ENCODE data around the gene PIGR.

PIGR gene

GRCh38 chr1:206895325-206895724 is 50.9 kb downstream of the PIGR start:
- no peak for ATAC-seq
- TF ChIP-seq ZFP3 (CRISPR knock-in tag; IDR thresholded peaks at IDR 0.05) (no peak), ZNF70 (CRISPR knock-in tag; IDR thresholded peaks at IDR 0.05) (no peak), ESRRG (CRISPR knock-in tag; IDR thresholded peaks at IDR 0.05) (no peak), ARNTL (CRISPR knock-in tag; IDR thresholded peaks at IDR 0.05; ENCODE audit: borderline replicate concordance, low read depth) (no peak), CREB5 (CRISPR knock-in tag; IDR thresholded peaks at IDR 0.05; ENCODE audit: low read depth) (no peak), BACH2 (CRISPR knock-in tag; IDR thresholded peaks at IDR 0.05; ENCODE audit: borderline replicate concordance) (no peak), CSRNP3 (CRISPR knock-in tag; IDR thresholded peaks at IDR 0.05) (no peak), ZNF565 (CRISPR knock-in tag; conservative IDR thresholded peaks at IDR 0.05; ENCODE audit: low read depth) (no peak), ZNF8 (CRISPR knock-in tag; IDR thresholded peaks at IDR 0.05) (no peak)
- TF ChIP-seq, protein P1, sequence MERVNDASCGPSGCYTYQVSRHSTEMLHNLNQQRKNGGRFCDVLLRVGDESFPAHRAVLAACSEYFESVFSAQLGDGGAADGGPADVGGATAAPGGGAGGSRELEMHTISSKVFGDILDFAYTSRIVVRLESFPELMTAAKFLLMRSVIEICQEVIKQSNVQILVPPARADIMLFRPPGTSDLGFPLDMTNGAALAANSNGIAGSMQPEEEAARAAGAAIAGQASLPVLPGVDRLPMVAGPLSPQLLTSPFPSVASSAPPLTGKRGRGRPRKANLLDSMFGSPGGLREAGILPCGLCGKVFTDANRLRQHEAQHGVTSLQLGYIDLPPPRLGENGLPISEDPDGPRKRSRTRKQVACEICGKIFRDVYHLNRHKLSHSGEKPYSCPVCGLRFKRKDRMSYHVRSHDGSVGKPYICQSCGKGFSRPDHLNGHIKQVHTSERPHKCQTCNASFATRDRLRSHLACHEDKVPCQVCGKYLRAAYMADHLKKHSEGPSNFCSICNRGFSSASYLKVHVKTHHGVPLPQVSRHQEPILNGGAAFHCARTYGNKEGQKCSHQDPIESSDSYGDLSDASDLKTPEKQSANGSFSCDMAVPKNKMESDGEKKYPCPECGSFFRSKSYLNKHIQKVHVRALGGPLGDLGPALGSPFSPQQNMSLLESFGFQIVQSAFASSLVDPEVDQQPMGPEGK (CRISPR knock-in tag; IDR thresholded peaks at IDR 0.05; ENCODE audit: borderline replicate concordance) = no peak

DNA sequence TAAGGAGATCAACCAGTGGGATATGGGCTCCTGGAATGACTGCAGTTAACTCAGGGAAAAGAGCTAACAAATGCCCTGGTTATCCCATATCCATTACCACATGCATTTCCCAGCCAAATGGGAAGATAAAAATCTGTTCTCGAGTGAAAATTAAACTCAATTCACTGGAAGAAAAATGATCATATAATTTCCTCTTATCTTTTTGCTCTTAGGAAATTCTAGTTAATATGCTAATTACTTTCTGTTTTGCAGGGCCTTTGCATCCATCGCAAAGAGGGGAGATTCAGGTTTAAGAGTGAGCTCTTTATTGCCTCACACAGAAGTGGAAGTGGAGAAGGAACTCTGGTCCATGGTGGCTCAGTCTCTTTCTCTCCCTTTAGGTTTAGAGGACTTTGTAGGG is 52.9 kb downstream of the PIGR start:
- ATAC-seq = no peak
- TF ChIP-seq ZNF8 (CRISPR knock-in tag; IDR thresholded peaks at IDR 0.05) (no peak), GLIS3 (CRISPR knock-in tag; IDR thresholded peaks at IDR 0.05) (no peak), CSRNP3 (CRISPR knock-in tag; IDR thresholded peaks at IDR 0.05) (no peak), TCF4 (CRISPR knock-in tag; IDR thresholded peaks at IDR 0.05; ENCODE audit: borderline replicate concordance) (no peak), ESRRG (CRISPR knock-in tag; IDR thresholded peaks at IDR 0.05) (no peak), CSDC2 (CRISPR knock-in tag; IDR thresholded peaks at IDR 0.05) (no peak), CREB5 (CRISPR knock-in tag; IDR thresholded peaks at IDR 0.05; ENCODE audit: low read depth) (no peak), ZC3H10 (CRISPR knock-in tag; IDR thresholded peaks at IDR 0.05) (no peak), RARB (CRISPR knock-in tag; IDR thresholded peaks at IDR 0.05) (no peak), ZNF565 (CRISPR knock-in tag; conservative IDR thresholded peaks at IDR 0.05; ENCODE audit: low read depth) (no peak), ARNTL (CRISPR knock-in tag; IDR thresholded peaks at IDR 0.05; ENCODE audit: borderline replicate concordance, low read depth) (no peak), ZFP3 (CRISPR knock-in tag; IDR thresholded peaks at IDR 0.05) (no peak), TOX (CRISPR knock-in tag; IDR thresholded peaks at IDR 0.05; ENCODE audit: borderline replicate concordance) (no peak), OSR1 (CRISPR knock-in tag; IDR thresholded peaks at IDR 0.05) (no peak), SNAI2 (CRISPR knock-in tag; IDR thresholded peaks at IDR 0.05) (no peak), PPARA (CRISPR knock-in tag; IDR thresholded peaks at IDR 0.05; ENCODE audit: borderline replicate concordance) (no peak), ZNF70 (CRISPR knock-in tag; IDR thresholded peaks at IDR 0.05) (no peak)
- TF ChIP-seq, protein P1 (CRISPR knock-in tag; IDR thresholded peaks at IDR 0.05; ENCODE audit: borderline replicate concordance) = no peak

DNA sequence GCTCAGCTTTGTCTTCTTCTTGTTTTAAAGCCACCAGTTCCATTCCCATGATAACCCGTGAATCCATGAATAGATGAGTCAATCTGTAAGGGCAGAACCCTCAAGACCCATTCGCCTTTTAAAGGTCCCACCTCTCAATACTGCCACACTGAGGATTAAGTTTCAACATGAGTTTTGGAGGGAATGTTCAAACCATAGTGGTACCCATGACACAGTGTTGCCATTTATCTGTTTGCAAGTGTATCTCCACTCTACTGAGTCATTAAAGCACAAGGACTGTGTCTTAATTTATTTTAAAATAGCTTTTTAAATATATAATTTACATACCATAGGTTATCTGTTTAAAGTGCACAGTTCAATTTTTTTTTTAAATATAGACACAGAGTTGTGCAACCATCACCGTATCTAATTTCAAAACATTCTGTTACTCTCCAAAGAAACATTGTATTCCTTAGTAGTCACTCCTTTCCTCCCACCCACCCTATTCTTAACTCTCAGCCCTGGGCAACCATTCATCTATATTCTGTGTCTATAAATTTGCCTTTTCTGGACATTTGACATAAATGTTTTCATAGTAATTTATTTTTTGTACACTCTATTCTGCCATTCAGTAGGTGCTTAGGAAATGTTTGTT is 53.8 kb downstream of the PIGR start:
- ATAC-seq = no peak
- TF ChIP-seq, protein P2, sequence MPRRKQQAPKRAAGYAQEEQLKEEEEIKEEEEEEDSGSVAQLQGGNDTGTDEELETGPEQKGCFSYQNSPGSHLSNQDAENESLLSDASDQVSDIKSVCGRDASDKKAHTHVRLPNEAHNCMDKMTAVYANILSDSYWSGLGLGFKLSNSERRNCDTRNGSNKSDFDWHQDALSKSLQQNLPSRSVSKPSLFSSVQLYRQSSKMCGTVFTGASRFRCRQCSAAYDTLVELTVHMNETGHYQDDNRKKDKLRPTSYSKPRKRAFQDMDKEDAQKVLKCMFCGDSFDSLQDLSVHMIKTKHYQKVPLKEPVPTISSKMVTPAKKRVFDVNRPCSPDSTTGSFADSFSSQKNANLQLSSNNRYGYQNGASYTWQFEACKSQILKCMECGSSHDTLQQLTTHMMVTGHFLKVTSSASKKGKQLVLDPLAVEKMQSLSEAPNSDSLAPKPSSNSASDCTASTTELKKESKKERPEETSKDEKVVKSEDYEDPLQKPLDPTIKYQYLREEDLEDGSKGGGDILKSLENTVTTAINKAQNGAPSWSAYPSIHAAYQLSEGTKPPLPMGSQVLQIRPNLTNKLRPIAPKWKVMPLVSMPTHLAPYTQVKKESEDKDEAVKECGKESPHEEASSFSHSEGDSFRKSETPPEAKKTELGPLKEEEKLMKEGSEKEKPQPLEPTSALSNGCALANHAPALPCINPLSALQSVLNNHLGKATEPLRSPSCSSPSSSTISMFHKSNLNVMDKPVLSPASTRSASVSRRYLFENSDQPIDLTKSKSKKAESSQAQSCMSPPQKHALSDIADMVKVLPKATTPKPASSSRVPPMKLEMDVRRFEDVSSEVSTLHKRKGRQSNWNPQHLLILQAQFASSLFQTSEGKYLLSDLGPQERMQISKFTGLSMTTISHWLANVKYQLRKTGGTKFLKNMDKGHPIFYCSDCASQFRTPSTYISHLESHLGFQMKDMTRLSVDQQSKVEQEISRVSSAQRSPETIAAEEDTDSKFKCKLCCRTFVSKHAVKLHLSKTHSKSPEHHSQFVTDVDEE (CRISPR knock-in tag; IDR thresholded peaks at IDR 0.05) = no peak
- TF ChIP-seq ZNF565 (CRISPR knock-in tag; conservative IDR thresholded peaks at IDR 0.05; ENCODE audit: low read depth) = no peak
- no peak for TF ChIP-seq CSRNP3 (CRISPR knock-in tag; IDR thresholded peaks at IDR 0.05)
- TF ChIP-seq PPARA (CRISPR knock-in tag; IDR thresholded peaks at IDR 0.05; ENCODE audit: borderline replicate concordance) = no peak
- TF ChIP-seq ZNF70 (CRISPR knock-in tag; IDR thresholded peaks at IDR 0.05) = no peak
- TF ChIP-seq ISL1 (CRISPR knock-in tag; IDR thresholded peaks at IDR 0.05) = no peak
- no peak for TF ChIP-seq BACH2 (CRISPR knock-in tag; IDR thresholded peaks at IDR 0.05; ENCODE audit: borderline replicate concordance)
- TF ChIP-seq ESRRG (CRISPR knock-in tag; IDR thresholded peaks at IDR 0.05) = no peak
- no peak for TF ChIP-seq TCF4 (CRISPR knock-in tag; IDR thresholded peaks at IDR 0.05; ENCODE audit: borderline replicate concordance)
- TF ChIP-seq ZC3H10 (CRISPR knock-in tag; IDR thresholded peaks at IDR 0.05) = no peak
- no peak for TF ChIP-seq GLIS3 (CRISPR knock-in tag; IDR thresholded peaks at IDR 0.05)
- TF ChIP-seq ZFP30 (CRISPR knock-in tag; IDR thresholded peaks at IDR 0.05) = no peak

Measured in SK-N-SH treated with all-trans-retinoic acid at 6 μM for 48 hours (cell line).